KG1 (cell line): Measurements from ENCODE around the gene ATP5F1B.
"Not testable (repeated sequence)": the region's sequence is repeated elsewhere in the genome, so short reads cannot be mapped to it uniquely, and the experiment has no call there.

Source experiments
- DNase-seq: peaks from one replicate; lab custom pipeline; 2025; lab: John Stamatoyannopoulos, UW

The ATP5F1B gene

GRCh38 chr12:56645717-56646446 lies at the start of gene ATP5F1B:
Gene ATP5F1B, minus strand, starts transcription at chr12:56645984. Its CDS starts 21 bp downstream, at chr12:56645963.
- peak; percentile 80 for DNase-seq

- DNase-seq = no peak
Measured at GRCh38 chr12:56694161-56694560, 48.4 kb upstream of the ATP5F1B start.

- no peak for DNase-seq
Measured at GRCh38 chr12:56688846-56689109, 43.0 kb upstream of the ATP5F1B start.

DNA sequence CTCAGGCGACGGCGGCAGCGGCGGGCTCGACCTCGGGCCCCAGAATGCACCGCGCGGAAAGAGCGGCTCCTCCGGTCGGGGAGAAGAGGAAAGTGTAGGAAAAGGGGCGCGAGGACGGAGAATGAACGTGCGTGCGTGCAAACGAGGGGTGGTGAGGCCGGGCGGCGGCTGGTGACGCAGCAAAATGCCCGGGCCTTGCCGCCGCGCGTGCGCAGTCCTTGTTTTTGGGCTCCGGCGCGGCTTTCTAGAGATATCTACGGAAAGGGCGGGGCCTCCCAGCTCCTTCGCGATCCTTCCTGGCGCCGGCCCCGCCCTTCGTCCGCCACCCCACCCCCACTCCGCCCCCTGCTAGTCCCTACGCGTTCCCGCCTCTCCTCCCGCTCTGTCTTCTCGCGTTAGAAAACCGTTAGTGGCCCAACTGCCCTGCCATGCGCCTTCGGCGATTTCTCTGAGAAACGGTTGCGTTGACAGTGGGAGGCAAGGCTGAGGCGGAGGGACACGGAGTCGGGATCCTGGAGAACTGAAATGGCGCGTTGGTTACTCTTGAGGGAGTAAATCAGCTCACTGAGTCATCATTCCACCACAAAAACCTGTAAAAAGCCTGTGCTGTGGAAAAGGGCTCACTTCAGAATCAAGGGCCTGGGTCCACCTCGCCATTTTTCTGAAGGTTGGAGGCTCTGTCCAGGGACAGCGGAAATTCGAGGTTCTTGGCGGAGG lies 42.5 kb upstream of the ATP5F1B start, which contains the start of gene PTGES3:
Gene PTGES3 (minus strand): TSS at position 156 of the 717 bp plus-strand sequence. CDS start 285 bp downstream, outside the sequence.
- peak; percentile 70 for DNase-seq

DNA sequence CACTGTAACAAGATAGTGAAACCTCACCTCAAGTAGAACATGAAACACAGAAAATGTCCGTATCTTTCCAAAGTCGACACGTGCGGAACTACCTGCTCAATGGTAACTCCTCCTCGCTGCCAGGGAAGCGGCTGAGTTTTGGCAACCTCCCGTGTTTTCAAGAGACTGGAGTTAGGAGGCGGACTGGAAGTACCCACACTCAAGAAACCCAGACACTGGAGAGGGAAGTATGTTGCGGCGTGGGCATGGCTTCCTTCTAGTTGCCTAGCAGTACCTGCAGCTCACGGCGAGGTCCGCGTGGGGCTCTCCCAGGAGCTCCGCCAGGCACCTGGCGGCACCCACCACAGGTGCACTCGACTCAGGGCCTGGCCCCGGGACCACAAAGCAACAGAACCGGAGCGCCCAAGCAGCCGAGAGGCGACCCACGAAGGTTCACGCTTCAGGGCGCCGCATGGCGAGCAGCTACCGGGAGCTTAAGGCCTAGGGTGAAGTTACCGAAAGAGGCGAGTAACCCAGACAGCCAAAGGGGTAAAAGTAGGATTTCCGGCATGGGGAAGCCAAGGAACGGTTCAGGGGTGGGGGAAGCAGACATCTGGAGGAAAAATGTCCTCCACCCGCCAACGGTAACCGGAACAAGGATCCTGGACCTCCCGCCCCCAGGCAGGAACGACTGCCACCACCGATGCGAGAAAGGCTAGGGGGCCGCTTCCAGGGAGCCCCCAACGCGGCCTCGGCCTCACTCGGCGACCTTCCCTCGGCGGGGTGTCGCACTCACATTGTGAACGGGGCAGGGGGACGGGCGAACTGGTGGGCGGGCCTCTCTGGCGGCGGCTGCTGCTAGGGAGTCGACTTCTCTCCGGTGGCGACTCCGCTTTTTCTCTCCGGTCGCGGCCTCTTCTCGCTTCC lies 41.7 kb upstream of the ATP5F1B start:
- DNase-seq = no peak

DNA sequence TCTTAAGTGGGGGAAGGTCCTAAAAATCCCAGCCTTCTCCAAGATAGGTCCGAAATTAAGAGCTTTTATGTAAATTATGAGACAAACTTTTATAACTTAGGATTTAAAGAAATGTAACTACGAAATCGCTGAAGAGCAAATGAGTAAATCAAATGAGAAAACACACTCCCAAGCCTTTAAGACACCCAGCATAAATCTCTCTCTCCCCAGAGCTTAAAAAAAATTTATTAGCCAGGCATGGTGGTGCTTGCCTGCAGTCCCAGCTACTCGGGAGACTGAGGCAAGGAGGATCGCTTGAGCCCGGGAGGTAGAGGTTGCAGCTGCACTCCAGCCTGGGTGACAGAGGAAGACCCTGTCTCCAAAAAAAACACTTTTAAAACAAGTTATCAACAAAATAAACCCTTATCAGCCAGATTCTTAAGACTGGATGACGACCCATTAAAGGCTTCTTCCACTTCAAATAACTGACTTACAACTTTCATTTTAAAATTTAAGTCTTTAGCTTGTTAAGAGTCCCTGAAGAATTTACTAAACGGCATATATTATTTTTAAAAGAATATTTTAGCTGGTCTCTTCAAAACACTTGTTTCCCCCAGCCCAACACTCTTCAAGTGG lies 39.1 kb upstream of the ATP5F1B start:
- no peak for DNase-seq

GRCh38 chr12:56682323-56682722 lies 36.5 kb upstream of the ATP5F1B start:
- DNase-seq = no peak

DNA sequence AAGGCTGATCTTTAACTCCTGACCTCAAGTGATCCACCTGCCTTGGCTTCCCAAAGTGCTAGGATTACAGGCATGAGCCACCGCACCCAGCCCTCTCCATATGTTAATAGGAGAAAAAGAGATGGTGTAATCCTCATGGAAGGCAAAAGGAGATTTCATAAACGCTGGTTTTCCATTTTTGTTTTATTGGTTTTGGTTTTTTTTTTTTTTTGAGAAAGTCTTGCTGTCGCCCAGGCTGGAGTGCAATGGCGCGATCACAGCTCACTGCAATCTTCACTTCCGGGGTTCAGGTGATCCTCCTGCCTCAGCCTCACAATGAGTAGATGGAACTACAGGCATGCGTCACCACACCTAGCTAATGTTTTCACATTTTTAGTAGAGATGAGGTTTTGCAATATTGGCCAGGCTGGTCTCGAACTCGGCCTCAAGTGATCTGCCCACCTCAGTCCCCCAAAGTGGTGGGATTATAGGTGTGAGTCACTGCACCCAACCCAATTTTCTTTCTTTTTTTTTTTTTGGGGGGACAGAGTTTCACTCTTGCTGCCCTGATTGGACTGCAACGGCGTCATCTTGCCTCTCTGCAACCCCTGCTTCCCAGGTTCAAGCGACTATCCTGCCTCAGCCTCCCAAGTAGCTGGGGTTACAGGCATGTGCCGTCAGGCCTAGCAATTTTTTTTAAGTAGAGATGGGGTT lies 34.2 kb upstream of the ATP5F1B start:
- no peak for DNase-seq

GRCh38 chr12:56678852-56679251 lies 33.1 kb upstream of the ATP5F1B start:
- DNase-seq = no peak

DNA sequence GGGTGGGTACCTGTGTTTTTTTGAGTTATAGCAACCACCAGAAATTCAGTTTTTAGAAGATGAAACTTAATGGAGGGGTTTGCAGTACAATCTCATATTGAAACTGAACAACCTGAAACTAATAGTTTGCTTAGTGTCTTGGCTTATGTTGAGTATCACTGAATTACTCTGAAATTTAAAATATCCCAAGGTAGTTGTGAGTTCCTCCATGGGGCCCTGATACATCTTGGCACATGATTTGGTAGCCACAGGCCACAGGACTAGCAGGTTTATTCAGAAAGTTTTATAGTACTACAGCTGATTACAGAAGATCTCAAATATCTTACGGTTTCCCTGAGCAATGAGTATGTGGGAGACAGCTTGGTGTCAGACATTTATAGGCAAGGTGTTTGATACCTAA lies 31.9 kb upstream of the ATP5F1B start:
- no peak for DNase-seq

GRCh38 chr12:56676851-56677580 lies 31.2 kb upstream of the ATP5F1B start:
- DNase-seq = no peak

GRCh38 chr12:56671608-56672007 lies 25.8 kb upstream of the ATP5F1B start:
- DNase-seq = no peak

DNA sequence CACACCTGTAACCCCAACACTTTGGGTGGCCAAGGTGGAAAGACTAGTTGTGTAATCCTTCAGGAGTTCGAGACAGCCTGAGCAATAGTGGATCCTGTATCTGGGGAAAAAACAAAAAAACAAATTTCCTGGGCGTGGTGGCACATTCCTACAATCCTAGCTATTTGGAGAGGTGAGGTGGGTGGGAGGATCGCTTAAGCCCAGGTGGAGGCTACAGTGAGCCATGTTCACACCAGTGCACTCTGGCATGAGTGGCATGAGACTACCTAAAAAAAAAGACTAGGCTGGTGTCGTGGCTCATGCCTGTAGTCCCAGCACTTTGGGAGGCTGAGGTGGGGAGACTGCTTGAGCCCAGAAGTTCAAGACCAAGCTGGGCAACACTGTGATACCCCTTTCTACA lies 25.1 kb upstream of the ATP5F1B start:
- no peak for DNase-seq

- no peak for DNase-seq
Measured at GRCh38 chr12:56668197-56668457, 22.3 kb upstream of the ATP5F1B start.

- DNase-seq = no peak
Measured at GRCh38 chr12:56661979-56662638, 16.3 kb upstream of the ATP5F1B start.

DNA sequence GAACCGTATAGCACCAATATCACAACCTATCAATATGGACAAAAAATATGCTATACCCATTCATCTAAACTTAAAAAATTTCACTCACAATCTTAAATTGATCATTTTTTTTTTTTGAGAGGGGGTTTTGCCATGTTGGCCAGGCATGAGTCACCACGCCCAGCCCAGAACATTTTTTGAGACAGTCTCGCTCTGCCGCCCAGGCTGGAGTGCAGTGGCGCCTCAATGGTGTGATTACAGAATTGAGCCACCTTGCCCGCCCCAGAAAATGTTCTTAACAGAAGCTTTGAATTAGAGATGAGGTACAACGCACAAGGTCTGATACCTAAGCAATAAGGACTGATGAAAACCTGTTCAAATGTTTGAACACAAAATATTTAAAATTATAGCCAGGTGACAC lies 15.8 kb upstream of the ATP5F1B start:
- no peak for DNase-seq

- no peak for DNase-seq
Measured at GRCh38 chr12:56658921-56659320, 13.1 kb upstream of the ATP5F1B start.

DNA sequence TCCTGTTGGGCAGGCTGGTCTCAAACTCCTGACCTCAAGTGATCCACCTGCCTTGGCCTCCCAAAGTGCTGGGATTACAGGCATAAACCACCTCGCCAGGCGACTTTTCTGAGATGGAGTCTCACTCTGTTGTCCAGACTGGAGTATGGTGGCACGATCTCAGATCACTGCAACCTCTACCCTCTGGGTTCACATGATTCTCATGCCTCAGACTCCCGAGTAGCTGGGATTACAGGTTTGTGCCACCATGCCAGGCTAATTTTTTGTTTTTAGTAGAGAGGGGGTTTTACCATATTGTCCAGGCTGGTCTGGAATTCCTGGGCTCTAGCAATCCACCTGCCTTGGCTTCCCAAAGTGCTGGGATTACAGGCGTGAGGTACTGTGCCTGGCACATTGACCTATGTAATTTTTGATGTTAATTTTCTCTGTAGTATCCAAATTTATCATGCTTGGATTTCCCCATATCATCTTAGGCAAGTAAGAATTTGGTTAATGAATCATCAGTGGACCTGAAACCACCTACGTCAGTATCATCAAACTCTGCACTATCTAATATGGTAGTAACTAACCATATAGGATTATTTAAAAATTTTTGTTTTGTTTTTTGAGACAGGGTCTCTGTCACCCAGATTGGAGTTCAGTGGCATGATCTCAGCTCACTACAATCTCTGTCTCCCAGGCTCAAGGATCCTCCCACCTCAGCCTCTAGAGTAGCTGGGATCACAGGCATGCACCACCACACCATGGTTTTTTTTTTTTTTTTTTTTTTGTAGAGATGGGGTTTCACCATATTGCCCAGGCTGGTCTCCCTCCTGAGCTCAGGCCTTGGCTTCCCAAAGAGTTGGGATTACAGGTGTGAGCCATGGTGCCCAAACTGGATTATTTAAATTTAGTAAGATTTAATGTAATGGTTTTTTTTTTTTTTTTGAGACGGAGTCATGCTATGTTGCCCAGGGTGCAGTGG lies 11.9 kb upstream of the ATP5F1B start:
- no peak for DNase-seq

DNA sequence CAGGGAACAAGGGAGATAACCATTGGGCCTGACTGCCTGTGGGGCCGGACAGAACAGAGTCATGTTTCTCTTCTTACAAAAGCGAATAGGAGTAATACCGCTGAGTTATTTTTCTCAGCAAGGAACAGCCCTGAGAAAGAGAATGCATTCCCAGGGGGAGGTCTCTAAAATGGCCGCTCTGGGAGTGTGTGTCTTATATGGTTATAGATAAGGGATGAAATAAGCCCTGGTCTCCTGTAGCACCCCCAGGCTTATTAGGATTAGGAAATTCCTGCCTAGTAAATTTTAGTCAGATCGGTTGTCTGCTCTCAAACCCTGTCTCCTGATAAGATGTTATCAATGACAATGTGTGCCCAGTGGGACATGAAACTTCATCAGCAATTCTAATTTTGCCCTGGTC lies 8.0 kb upstream of the ATP5F1B start:
- not testable (repeated sequence) for DNase-seq
